Measurements from ENCODE around the gene ABCC6. TPM values are rescaled to one million over a fixed set of nuclear protein-coding genes. Genes with fewer than 3 reads are reported as not detected.

ABCC6 gene
- total and polyA plus RNA-seq, 9 donors: 0.12 to 2.0 (median 0.88) TPM

GRCh38 chr16:16120044-16120381 lies 103.3 kb downstream of the ABCC6 start:
- H3K9me3 ChIP-seq: no peaks in the 10 kb centered on the region
- intact Hi-C loops (cut with DNase I): loop anchor here in 3 of 4 donors (10.0 kb wide), 3 partner anchors 95 to 365 kb away; no protein-coding TSS in a partner anchor
- no peak overlapping the region for H3K4me3 ChIP-seq
- H3K27me3 ChIP-seq: no peaks in the 10 kb centered on the region
- TF ChIP-seq EP300 (IDR thresholded peaks at IDR 0.05): no peak
- no peak for TF ChIP-seq POLR2A (IDR thresholded peaks at IDR 0.05)
- TF ChIP-seq CTCF (IDR thresholded peaks at IDR 0.05): no peak
- H3K27ac ChIP-seq: no peak overlapping the region
- 87 to 90% (median 89%) methylated on average over 8 of the region's 8 CpGs for whole genome bisulfite sequencing, 3 donors
- H3K36me3 ChIP-seq: no peaks in the 10 kb centered on the region
- H3K4me1 ChIP-seq (ENCODE audit: insufficient read depth): no peaks in the 10 kb centered on the region
- DNase-seq: no peak

- H3K27ac ChIP-seq: no peak overlapping the region
- 90 to 92% (median 90%) methylated on average over 7 of the region's 7 CpGs for WGBS, 3 donors
Observed at GRCh38 chr16:16118337-16118736, 105.0 kb downstream of the ABCC6 start.

GRCh38 chr16:16116841-16117240 lies 106.5 kb downstream of the ABCC6 start:
- intact Hi-C loops (cut with DNase I): no loop called here
- no peak for DNase-seq
- H3K36me3 ChIP-seq: no peaks in the 10 kb centered on the region
- no peak overlapping the region for H3K4me3 ChIP-seq
- H3K9me3 ChIP-seq: no peaks in the 10 kb centered on the region
- H3K27me3 ChIP-seq: no peaks in the 10 kb centered on the region
- no peak for TF ChIP-seq POLR2A (IDR thresholded peaks at IDR 0.05)
- TF ChIP-seq EP300 (IDR thresholded peaks at IDR 0.05): no peak
- no peak for TF ChIP-seq CTCF (IDR thresholded peaks at IDR 0.05)
- H3K4me1 ChIP-seq (ENCODE audit: insufficient read depth): no peaks in the 10 kb centered on the region
- WGBS, 3 donors: 96 to 98% (median 97%) methylated on average over 7 of the region's 7 CpGs
- H3K27ac ChIP-seq: no peak overlapping the region

More at GRCh38 chr16:16118337-16118736, 105.0 kb downstream of the ABCC6 start:
- Histone ChIP-seq H3K36me3 (no peaks in the 10 kb centered on the region), H3K9me3 (no peaks in the 10 kb centered on the region), H3K4me1 (ENCODE audit: insufficient read depth) (no peaks in the 10 kb centered on the region), H3K4me3 (no peak overlapping the region), H3K27me3 (no peaks in the 10 kb centered on the region)
- intact Hi-C loops (cut with DNase I): no loop called here
- TF ChIP-seq POLR2A (IDR thresholded peaks at IDR 0.05) (no peak), EP300 (IDR thresholded peaks at IDR 0.05) (no peak), CTCF (IDR thresholded peaks at IDR 0.05) (no peak)
- no peak for DNase-seq

GRCh38 chr16:16113076-16113475 lies 110.2 kb downstream of the ABCC6 start:
- Histone ChIP-seq H3K9me3 (no peaks in the 10 kb centered on the region), H3K27me3 (no peaks in the 10 kb centered on the region), H3K27ac (no peak overlapping the region), H3K4me3 (no peak overlapping the region), H3K36me3 (no peaks in the 10 kb centered on the region), H3K4me1 (ENCODE audit: insufficient read depth) (no peaks in the 10 kb centered on the region)
- WGBS, 3 donors: 89 to 97% (median 94%) methylated on average over 8 of the region's 8 CpGs
- intact Hi-C loops (cut with DNase I): no loop called here
- DNase-seq: no peak
- TF ChIP-seq EP300 (IDR thresholded peaks at IDR 0.05): no peak
- no peak for TF ChIP-seq POLR2A (IDR thresholded peaks at IDR 0.05)
- TF ChIP-seq CTCF (IDR thresholded peaks at IDR 0.05): no peak

All from ovary (tissue), 9 donors.